Tibial artery (tissue), 4 donors: ENCODE measurements around the gene PAPPA2.

Source experiments
- DNase-seq, 2 donors: peaks; one replicate each; pipeline ENCODE4 v3.0.0-alpha.2; 2019
- H3K27ac ChIP-seq, 2 donors: fragments of 200-600 bp; sonication (generic) in 1 of 2; 1 replicate in 1 of 2; 2 replicates in 1 of 2; pipeline ENCODE4 v1.5.1; 2018 to 2019; ENCODE audit warnings: mild to moderate bottlenecking in 1 of 2
- H3K27me3 ChIP-seq, 2 donors: fragments of 200-600 bp; sonication (generic) in 1 of 2; one replicate each; pipeline versions ENCODE4 v1.5.1 to v1.6.0; 2016 to 2019
- H3K36me3 ChIP-seq, 3 donors: fragments of 200-600 bp; sonication (generic) in 2 of 3; one replicate each; pipeline ENCODE4 v1.5.1; 2016 to 2019; ENCODE audit warnings: mild to moderate bottlenecking in 2 of 3
- H3K4me1 ChIP-seq, 4 donors: fragments of 200-600 bp; sonication (generic) in 2 of 4; 1 replicate in 3 of 4; 2 replicates in 1 of 4; pipeline ENCODE4 v1.5.1; 2016 to 2019
- H3K4me3 ChIP-seq, 2 donors: fragments of 200-600 bp; sonication (generic) in 1 of 2; 1 replicate in 1 of 2; 2 replicates in 1 of 2; pipeline ENCODE4 v1.5.1; 2018 to 2019; ENCODE audit warnings: mild to moderate bottlenecking in 2 of 2
- H3K9me3 ChIP-seq, 3 donors: fragments of 200-600 bp; sonication (generic) in 1 of 3; one replicate each; pipeline ENCODE4 v1.5.1; 2016 to 2019
- CTCF ChIP-seq, 2 experiments: fragments of 200-600 bp in 1 of 2; fragments of 450-650 bp in 1 of 2; IDR thresholded peaks; one replicate each; pipeline ENCODE4 v1.5.1; 2017 to 2019; ENCODE audit warnings: antibody characterized with exemption in 2 of 2, mild to moderate bottlenecking in 1 of 2, moderate library complexity in 1 of 2
- intact Hi-C: fragments of 100-400 bp; cut with DNase I; formaldehyde crosslinking; loops from one replicate; pipeline ENCODE4 v1.15.0; 2023; ENCODE audit warnings: low total_unique reads

The PAPPA2 gene

GRCh38 chr1:176811511-176812288 is 348.7 kb downstream of the PAPPA2 start:
- TF ChIP-seq CTCF (IDR thresholded peaks at IDR 0.05), result no peak
- Histone ChIP-seq H3K27ac (no peak overlapping the region), H3K27me3 (no peaks in the 10 kb centered on the region), H3K4me1 (no peaks in the 10 kb centered on the region), H3K4me3 (no peak overlapping the region), H3K36me3 (no peaks in the 10 kb centered on the region), H3K9me3 (no peaks in the 10 kb centered on the region)
- DNase-seq, result no peak
- intact Hi-C loops, result no loop called here

DNA sequence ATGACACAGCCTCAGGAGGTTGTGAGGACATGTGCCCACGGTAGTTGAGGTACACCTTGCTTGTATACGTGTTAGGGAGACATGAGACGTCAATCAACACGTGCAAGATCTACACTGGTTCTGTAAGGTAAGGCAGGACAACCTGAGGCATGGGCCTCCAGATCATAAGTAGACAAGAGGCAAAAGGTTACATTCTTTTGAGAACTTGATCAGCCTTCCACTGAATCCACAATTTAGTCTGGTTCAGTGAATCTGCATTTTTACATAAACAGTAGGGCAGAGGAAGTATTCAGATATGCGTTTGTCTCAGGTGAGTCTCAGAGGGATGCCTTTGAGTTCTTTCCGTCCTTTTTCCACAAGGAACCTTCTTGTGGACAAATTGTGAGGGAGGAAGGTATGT is 352.6 kb downstream of the PAPPA2 start:
- H3K27me3 ChIP-seq, result no peaks in the 10 kb centered on the region

DNA sequence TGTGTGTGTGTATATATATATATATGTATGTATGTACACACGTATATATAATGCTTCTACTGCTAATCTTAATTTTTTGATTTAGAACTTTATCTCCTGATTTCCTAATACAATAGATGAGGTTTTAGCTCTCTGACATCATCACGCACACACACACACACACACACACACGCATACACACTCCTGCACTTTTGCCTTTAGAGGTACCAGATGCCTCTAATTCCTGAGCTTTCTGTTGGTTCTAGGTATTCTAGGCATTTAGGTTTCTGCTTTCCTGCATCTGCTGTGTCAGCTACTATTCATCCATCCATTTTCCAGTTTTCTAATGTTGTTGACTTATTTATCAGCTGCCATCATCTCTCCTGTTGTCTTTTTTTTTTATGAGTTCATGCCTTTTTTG is 353.3 kb downstream of the PAPPA2 start:
- no peak for TF ChIP-seq CTCF (IDR thresholded peaks at IDR 0.05)
- Histone ChIP-seq H3K36me3 (no peaks in the 10 kb centered on the region), H3K4me3 (no peak overlapping the region), H3K27ac (no peak overlapping the region), H3K4me1 (no peaks in the 10 kb centered on the region), H3K9me3 (no peaks in the 10 kb centered on the region), H3K27me3 (no peaks in the 10 kb centered on the region)
- no peak for DNase-seq
- intact Hi-C loops, result no loop called here

More for the DNA sequence above, 352.6 kb downstream of the PAPPA2 start:
- no peaks in the 10 kb centered on the region for H3K36me3 ChIP-seq
- no peak overlapping the region for H3K27ac ChIP-seq
- DNase-seq, result no peak
- no peaks in the 10 kb centered on the region for H3K9me3 ChIP-seq
- no peaks in the 10 kb centered on the region for H3K4me1 ChIP-seq
- no peak for TF ChIP-seq CTCF (IDR thresholded peaks at IDR 0.05)
- no peak overlapping the region for H3K4me3 ChIP-seq
- intact Hi-C loops, result no loop called here

- Histone ChIP-seq H3K9me3 (no peaks in the 10 kb centered on the region), H3K36me3 (no peaks in the 10 kb centered on the region), H3K4me1 (no peaks in the 10 kb centered on the region), H3K4me3 (no peak overlapping the region), H3K27me3 (no peaks in the 10 kb centered on the region), H3K27ac (no peak overlapping the region)
- no peak for TF ChIP-seq CTCF (IDR thresholded peaks at IDR 0.05)
- intact Hi-C loops, result no loop called here
- DNase-seq, result no peak
Observed at GRCh38 chr1:176820391-176821031, 357.5 kb downstream of the PAPPA2 start.

GRCh38 chr1:176826265-176826664 is 363.3 kb downstream of the PAPPA2 start:
- H3K27ac ChIP-seq, result no peak overlapping the region
- TF ChIP-seq CTCF (IDR thresholded peaks at IDR 0.05), result no peak
- intact Hi-C loops, result no loop called here
- H3K4me1 ChIP-seq, result peaks cover 0 to 8% (median 2%) of the 10 kb centered on the region in 4 donors
- H3K36me3 ChIP-seq, result no peaks in the 10 kb centered on the region
- H3K9me3 ChIP-seq, result no peaks in the 10 kb centered on the region
- DNase-seq, result no peak
- no peak overlapping the region for H3K4me3 ChIP-seq
- H3K27me3 ChIP-seq, result no peaks in the 10 kb centered on the region
